ENCODE results near the gene LIMA1.
"Not testable (repeated sequence)": the region's sequence is repeated elsewhere in the genome, so short reads cannot be mapped to it uniquely, and the experiment has no call there.

LIMA1 gene

DNA sequence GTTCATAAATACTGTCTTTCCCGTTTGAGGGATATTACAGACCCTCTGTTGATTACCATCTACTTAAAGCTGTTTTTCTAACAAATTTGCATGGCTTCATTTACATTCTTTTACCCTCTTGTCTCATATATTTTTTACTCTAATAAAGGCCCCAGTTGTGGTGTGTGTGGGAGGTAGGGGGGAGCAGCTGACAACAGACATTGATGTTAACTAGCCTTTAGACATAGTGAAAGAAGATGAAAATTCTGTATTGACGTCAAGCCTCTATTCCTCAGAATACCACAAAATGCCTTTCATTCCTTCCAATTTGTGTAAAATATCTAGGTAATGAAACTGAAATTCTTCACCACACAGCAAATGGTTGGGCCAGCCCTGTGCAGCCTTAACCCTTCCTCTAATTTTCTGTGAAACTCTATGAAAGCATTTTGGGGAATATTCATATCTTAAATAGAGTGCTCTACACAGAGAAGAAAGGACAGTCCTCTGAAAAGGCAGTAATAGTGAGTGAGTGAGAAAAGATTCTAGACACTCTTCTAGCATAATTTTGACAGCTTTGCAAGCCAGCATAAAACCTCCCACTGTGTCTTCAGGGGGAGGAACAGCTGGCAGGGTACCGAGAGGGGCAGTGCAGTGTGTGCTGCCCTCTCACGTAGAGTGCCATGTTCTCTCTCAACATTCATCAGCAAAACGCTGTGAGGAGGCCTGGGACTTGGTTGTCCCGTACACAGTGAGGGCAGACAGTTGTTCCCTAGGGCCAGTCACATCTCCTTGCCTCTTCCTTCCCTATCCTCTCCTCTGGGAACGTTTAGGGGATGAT lies 96.0 kb downstream of the LIMA1 start:
- no peak for DNase-seq (ENCODE audit: low read depth in 2 of 3, low spot score in 2 of 3)

DNA sequence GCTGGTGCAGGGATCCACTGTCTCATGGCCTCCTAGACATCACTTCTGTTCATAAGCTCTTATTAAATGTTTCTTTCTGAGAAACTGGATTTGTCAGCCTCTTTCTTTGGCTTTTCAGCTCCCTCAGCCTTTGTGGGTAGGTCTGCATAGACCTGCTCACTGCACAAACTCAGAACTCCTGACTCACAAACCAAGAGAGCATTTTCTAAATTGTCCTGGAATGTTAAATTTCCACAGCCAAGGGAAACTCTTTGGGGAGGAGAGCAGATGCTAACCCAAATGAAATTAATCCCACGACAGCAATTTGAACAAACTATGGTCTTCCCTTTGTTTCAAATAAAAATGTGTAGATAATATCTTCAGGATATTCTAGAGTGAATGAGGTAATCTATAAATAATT lies 96.6 kb downstream of the LIMA1 start:
- DNase-seq (ENCODE audit: low read depth in 2 of 3, low spot score in 2 of 3): no peak

DNA sequence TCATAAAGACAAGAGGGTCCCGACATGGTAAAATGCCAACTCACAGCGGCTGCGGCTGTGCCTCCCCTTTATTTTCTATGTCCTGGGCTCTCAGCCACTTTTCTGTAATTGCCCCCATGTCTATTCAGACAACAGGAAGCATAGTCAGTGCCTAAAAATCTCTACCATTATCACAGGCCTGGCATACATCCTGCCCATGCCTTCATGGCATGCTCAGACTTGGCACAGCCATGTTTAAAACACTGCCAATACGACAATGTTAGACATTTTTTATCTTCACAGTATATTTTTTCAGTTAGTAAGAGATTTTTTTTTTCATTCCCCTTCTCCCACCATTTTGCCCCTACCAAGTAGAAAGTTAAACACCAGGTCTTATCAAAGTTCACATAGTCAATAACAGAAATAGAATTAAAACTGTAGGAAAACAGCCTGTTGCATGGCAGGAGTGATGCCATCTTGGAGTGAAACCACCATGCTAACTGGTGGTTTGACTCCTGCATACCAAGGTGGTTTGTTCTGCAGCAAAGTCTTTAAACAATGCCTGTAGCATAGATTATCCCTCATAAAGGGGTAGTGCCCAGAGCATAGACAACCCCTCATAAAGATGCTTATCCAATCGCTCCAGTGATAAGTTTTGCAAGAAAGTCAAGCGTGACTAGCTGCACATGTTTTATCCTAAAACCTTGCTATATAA lies 97.2 kb downstream of the LIMA1 start:
- DNase-seq (ENCODE audit: low read depth in 2 of 3, low spot score in 2 of 3): no peak

DNA sequence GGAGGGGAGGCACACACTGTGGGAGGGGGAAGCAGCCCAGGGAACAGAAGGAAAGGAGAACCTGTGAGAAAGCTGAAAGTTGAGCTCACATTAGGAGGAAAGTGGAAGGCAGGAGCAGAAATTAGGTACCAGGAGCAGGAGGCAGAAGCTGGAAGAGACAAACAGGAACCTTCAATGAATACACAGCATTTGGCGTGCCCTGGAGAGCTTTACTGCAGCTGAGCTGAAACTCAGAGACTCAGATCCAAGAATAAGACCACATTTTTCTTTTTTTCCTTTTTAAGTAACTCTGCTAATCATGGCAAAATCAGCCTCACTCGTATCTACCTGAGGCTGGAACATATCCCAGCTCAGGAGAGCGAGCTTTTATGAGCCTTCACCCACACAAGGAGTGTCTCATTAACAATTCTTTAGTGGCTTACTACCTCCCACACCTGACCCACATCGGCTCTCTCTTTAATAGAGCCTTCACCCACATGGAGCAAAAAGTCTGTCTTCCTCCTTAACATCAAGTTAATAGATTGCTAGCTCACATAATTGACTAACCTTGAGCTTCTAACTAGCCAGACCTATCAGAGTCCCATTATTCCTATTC lies 97.9 kb downstream of the LIMA1 start:
- no peak for DNase-seq (ENCODE audit: low read depth in 2 of 3, low spot score in 2 of 3)

DNA sequence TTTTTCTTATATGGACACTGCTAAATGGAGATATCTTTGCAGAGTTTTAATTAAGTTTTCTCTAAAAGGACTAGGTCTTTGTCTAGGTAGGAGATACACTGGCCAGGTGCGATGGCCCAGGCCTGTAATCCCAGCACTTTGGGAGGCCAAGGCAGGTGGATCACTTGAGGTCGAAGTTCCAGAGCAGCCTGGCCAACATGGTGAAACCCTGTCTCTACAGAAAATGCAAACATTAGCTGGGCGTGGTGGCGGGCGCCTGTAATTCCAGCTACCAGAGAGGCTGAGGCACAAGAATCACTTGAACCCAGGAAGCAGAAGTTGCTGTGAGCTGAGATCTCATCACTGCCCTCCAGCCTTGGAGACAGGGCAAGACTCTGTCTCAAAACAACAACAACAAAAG lies 99.1 kb downstream of the LIMA1 start:
- no peak for DNase-seq (ENCODE audit: low read depth in 2 of 3, low spot score in 2 of 3)

DNA sequence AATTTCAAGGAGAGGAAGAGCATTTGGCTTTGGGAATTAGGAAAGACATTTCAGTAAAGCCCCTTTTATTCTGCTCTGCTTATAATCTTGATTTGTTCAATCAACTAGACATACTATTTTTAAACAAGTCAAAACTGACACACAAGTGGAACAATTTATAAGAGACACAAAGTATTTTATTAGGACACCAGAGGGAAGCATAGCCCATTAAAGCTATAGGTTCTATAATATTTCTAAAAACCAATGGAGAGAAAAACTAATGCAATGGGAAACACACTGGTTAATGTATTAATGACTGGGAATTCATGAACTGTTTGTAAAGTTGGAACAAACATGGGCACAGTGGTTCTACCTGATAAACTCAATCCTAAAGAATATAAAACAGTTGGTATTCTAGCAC lies 100.9 kb downstream of the LIMA1 start:
- no peak for DNase-seq (ENCODE audit: low read depth in 2 of 3, low spot score in 2 of 3)

DNA sequence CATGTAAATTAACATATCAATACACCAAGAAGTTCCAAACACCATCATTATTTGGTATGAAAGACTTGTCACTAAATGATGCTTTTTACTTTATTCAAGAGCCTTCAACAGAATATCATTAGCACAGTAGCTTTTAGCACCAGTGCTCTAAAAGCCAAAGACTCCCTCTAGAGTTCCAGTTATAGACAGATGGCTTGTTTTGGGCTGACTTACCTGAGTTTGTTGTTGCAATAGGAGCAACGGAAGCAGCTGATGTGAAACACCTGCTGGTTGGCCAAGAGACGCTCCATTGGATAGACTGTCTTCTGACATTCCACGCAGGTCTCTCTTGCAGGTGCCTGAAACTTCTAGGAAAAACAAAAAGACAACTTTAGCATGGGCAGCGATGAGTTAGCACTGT lies 101.6 kb downstream of the LIMA1 start:
- no peak for DNase-seq (ENCODE audit: low read depth in 2 of 3, low spot score in 2 of 3)

DNA sequence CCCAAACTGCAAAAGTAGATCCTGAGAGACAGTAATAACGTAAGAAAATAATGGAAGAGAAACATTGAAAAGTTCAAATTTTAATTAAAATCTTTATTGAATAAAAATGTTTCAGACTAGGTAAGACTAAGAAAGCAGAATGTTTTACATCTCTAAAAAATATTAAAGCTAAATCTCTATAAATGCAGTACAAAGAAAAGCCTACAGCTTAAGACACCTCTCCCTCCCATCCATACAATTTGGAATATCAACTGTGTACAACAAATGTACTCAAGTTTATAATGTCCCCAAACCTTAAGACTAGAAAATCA lies 107.6 kb downstream of the LIMA1 start:
- DNase-seq (ENCODE audit: low read depth in 2 of 3, low spot score in 2 of 3): no peak

DNA sequence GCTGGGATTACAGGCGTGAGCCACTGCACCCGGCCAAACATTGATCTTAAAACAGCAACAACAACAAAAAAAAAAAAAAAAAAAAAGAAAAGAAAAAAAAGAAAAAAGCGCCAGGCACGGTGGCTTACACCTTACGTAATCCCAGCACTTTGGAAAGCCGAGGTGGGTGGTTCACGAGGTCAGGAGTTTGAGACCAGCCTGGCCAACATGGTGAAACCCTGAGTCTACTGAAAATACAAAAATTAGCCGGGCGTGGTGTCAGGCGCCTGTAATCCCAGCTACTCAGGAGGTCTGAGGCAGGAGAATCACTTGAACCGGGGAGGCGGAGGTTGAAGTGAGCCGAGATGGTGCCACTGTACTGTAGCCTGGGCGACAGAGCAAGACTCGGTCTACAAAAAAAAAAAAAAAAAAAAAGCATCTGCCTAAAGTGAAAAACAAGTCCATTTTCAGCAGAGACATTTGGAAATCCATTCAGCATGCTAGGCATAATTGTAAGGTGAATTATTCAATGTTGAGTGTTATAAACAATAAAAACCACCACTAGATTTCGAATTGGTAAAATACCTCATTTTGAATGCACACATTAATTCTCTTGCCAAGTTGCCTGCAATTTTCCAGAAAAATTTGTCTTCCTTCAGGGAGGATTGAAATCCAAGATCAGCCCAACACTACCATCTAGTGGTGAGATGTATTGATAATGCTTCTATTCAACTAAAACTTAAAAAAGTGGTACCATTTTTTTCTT lies 108.2 kb downstream of the LIMA1 start:
- no peak for DNase-seq (ENCODE audit: low read depth in 2 of 3, low spot score in 2 of 3)

DNA sequence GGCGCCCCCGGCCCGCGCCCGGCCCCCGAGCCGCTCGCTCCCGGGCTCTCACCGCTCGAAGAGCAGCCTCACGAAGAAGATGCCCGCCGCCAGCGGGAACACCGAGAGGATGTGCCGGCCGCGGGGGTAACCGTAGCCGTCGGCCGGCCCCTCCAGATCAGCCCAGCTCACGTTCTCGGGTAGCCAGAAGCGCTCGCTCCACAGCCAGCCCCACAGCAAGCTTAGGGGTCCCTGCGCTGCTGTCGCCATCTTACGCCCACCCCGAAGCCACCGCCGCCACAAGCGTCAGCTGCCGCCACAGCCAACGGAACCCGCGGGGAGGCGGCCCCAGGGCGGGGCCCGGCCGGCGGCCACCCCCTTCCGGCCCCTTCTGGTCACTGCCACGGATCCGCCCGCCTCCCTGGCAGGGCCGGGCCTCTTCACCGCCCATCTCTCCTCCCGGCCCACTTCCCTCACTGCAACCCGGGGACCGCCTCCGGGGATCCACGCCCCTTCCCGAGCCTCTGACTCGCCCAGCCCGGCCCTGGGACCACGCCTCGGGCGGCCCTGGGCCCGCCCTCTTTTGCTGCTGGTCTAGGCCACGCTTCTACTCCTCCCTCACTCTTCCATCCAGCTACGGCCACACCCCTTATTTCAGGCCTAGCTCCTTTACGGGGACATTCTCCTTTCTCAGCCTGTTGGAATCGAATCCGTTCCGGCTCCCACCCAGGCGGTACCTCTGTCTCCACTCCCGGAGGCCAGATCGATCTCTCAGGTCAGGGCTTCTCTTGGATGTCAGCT lies 116.1 kb downstream of the LIMA1 start, which contains the start of gene CERS5:
Gene CERS5, minus strand, starts transcription at position 321 of the 780 bp plus-strand sequence. Its CDS starts 72 bp downstream, at position 249.
- DNase-seq (ENCODE audit: low read depth in 2 of 3, low spot score in 2 of 3): peak; percentile 89 to 98 (median 91)

DNA sequence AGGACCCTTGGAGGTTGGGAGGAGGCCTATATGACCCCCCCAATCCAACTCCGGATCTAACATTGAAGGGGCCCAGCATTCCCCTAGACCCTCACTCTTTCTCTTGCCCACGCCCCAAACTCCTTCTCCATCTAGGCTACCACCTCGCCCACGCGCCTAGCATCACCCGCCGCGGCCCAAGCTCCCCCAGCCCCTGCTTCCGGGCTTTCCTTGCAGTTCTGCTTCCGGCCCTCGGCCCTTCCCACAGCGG lies 116.6 kb downstream of the LIMA1 start:
- peak; percentile 41 to 51 (median 44) for DNase-seq (ENCODE audit: low read depth in 2 of 3, low spot score in 2 of 3)

DNA sequence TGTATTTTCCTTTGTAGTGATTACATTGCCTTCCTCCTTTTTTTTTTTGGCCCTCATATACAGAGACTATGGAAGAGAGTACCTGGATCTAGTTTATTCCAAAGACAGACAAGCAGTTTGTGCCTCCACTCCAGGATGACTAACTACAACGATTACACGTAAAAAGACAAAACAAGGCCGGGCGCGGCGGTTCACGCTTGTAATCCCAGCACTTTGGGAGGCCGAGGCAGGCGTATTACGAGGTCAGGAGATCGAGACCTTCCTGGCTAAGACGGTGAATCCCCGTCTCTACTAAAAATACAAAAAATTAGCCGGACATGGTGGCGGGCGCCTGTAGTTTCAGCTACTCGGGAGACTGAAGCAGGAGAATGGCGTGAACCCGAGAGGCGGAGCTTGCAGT lies 118.4 kb downstream of the LIMA1 start:
- DNase-seq (ENCODE audit: low read depth in 2 of 3, low spot score in 2 of 3): no peak

DNA sequence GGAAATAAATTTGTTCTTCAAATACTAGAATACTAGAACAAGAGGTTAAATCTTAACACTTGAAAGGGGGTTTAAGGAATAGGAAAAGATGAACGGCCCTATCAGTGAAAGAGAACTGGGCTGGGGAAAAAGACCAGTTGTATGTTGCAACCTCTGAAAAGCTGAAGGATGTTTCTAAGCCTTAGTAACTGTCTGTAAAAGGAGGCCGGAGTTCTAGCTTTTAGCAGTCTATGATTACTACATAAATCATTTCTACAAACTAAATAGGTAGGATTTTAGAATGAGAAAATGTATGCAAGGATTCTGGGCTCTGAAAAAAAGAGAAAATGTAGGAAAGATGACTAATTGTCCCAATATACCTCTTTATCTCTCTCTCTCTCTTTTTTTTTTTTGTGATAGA lies 121.1 kb downstream of the LIMA1 start:
- no peak for DNase-seq (ENCODE audit: low read depth in 2 of 3, low spot score in 2 of 3)

DNA sequence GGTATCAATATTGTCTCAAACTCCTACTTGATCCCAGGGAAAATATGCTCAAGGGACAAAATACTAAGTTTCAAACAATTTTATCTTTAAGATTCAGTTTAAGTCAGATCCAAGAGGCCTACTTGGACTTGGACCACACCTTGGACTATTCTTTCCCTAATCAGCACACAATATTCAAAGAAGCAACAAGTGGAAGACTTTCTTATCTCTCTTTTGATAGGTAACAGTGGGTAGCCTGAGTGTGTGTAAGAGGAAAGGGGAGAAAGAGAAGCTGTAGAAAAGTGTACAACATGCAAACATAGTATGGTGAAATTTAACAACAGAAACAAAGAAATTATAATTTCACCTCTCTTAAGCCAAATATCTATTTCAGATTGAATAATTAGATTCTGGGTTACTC lies 122.7 kb downstream of the LIMA1 start:
- no peak for DNase-seq (ENCODE audit: low read depth in 2 of 3, low spot score in 2 of 3)

DNA sequence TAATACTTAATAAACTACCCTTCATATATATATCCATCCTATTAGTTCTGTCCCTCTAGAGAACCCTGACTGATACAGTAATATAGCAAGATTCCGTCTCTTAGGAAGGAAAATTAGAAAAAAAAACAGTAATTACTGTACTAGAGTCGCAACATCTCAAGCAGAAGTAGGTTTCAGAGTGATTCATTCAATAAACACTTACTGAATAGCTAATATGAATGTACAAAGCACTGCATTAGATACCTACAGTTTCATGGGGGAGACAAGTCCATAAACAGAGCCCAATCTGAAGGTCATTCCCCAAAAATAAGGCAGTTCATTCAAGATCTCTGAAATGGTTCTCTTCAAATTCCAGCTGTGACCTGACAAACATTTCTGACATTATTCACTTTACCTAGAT lies 126.1 kb downstream of the LIMA1 start:
- no peak for DNase-seq (ENCODE audit: low read depth in 2 of 3, low spot score in 2 of 3)

DNA sequence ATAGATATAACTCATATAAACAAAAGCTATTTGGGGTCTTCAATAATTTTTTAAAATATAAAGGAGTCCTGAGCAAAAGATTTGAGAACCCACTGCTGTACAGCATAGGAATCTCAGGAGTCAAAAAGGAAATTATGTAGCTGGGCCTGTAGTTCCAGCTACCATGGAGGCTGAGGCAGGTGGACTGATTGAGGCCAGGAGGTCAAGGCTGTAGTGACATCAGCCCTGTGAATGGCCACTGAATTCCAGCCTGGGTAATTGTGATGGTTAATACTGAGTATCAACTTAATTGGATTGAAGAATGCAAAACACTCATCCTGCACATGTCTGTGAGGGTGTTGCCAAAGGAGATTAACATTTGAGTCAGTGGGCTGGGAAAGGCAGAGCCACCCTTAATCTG lies 126.7 kb downstream of the LIMA1 start:
- DNase-seq (ENCODE audit: low read depth in 2 of 3, low spot score in 2 of 3): no peak

DNA sequence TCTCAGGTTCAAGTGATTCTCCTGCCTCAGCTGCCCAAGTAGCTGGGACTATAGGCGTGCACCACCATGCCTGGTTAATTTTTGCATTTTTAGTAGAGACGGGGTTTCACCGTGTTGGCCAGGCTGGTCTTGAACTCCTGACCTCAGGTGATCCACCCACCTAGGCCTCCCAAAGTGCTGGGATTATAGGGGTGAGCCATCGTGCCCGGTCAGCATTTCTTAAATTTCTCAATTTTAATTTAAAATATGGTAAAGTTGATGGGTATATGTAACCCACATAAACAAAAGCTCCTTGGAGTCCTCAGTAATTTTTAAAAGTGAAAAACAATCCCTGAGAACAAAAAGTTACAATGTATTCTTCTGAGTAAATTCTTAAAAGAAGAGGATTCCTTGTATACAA lies 128.4 kb downstream of the LIMA1 start:
- DNase-seq (ENCODE audit: low read depth in 2 of 3, low spot score in 2 of 3): not testable (repeated sequence)

DNA sequence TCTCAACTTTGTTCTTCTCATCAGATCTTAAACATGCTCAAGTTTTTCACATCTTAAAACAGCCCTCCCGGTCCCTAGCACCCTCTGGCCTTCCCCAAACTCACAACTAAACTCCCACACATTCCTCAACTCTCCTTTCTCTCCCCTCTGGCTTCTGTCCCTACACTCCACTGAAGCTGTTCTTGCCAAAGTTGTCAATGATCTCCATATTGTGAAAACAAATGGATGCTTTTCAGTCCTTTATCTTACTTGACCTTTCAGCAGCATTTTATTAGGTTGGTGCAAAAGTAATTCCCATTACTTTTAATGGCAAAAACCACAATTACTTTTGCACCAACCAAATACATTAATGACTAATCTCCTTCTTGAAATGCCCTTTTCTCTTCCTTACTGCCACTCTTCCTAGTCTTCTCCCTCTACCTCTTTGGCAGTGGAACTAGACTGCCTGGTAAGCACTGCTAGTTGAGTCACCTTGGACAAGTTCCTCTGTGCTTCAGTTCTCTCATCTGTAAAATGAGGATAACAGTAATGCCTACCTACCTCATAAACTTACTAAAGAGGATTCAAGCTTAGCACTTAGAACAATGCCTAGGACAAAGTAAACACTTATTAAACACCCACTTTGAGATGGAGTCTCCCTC lies 132.2 kb downstream of the LIMA1 start:
- DNase-seq (ENCODE audit: low read depth in 2 of 3, low spot score in 2 of 3): no peak

DNA sequence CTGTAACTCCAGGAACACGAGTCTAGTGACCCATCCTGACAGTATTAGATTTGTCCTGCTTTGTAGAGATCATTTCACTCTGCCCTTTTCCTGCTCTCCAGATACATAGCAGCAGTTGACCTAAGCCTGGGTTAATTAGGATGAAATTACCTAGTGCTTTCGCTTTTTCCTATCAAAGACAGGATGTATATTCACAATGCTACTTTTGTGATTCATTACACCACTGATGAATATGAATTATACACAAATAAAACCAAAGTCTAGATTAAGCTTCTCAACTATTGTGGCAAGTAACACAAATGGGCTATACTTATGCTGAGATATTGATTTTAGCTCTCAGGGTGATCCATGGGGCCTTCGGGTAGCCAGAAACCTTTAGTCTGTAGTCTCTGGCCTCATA lies 134.0 kb downstream of the LIMA1 start:
- no peak for DNase-seq (ENCODE audit: low read depth in 2 of 3, low spot score in 2 of 3)

DNA sequence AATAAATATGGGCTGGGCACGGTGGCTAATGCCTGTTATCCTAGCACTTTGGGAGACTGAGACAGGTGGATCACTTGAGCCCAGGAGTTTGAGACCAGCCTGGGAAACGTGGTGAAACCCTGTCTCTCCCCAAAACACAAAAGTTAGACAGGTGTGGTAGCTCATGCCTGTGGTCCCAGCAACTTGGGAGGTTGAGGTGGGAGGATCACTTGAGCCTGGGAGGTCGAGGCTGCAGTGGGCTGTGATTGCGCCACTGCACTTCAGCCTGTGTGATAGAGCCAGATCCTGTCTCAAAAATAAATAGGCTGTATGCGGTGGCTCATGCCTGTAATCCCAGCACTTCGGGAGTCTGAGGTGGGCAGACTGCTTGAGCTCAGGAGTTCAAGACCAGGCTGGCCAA lies 135.3 kb downstream of the LIMA1 start:
- DNase-seq (ENCODE audit: low read depth in 2 of 3, low spot score in 2 of 3): not testable (repeated sequence)

DNA sequence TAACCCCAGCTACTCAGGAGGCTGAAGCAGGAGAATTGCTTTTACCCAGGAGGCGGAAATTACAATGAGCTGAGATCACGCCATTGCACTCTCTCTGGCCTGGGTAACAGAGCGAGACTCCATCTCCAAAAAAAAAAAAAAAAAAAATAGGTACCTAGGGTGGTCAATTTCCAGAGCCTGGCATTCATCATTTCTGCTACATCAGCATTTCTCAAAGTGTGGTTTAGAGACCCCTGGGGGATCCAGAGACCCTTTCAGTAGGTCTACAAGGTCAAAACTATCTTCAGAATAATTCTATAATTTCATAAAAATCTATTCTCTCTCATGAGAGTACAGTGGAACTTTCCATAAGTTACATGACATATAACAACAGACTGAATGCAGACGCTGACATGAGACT lies 136.0 kb downstream of the LIMA1 start:
- no peak for DNase-seq (ENCODE audit: low read depth in 2 of 3, low spot score in 2 of 3)
